ENCODE results near the gene KSR1. TPM values are rescaled to one million over a fixed set of nuclear protein-coding genes. Genes with fewer than 3 reads are reported as not detected.

KSR1 gene
- total and polyA plus RNA-seq, 2 of the 8 experiments (the other 6 are each of a cell fraction or from before 2014, with no cell fraction given), result 14.1 to 34.7 TPM

- Histone ChIP-seq H3K18ac (ENCODE audit: extremely low read depth, low read length) (no peak overlapping the region), H2BK5ac (ENCODE audit: low read depth, low read length) (no peak overlapping the region), H3K79me2 (ENCODE audit: control insufficient read depth in 1 of 2, insufficient read depth in 2 of 2, low read length in 2 of 2) (no peaks in the 10 kb centered on the region), H3K14ac (ENCODE audit: insufficient read length) (no peak overlapping the region), H3K4ac (replicated peaks; ENCODE audit: insufficient read length, low read depth, low read length) (no peak overlapping the region), H4K91ac (replicated peaks; ENCODE audit: insufficient read length, low read length) (no peak overlapping the region), H3K56ac (replicated peaks; ENCODE audit: insufficient read length, low read depth, low read length) (no peak overlapping the region), H3K4me3 (ENCODE audit: extremely low read depth in 1 of 4, insufficient read depth in 2 of 4, low read depth in 3 of 4, low read length in 4 of 4) (no peak overlapping the region), H4K20me1 (replicated peaks in 1 of 2; ENCODE audit: control insufficient read depth in 1 of 2, insufficient read depth in 2 of 2, low read length in 2 of 2) (peaks cover 0 to under 1% of the 10 kb centered on the region in 2 experiments), H3K36me3 (ENCODE audit: control insufficient read depth in 2 of 4, insufficient read depth in 4 of 4, low read length in 3 of 4) (no peaks in the 10 kb centered on the region), H3K4me1 (replicated peaks in 1 of 4; ENCODE audit: control insufficient read depth in 3 of 4, insufficient read depth in 4 of 4, low read length in 3 of 4) (no peaks in the 10 kb centered on the region), H3K27ac (ENCODE audit: low read depth, low read length) (no peak overlapping the region), H2AFZ (ENCODE audit: low read length) (no peak overlapping the region), H3K23me2 (ENCODE audit: low read depth, low read length) (no peaks in the 10 kb centered on the region), H4K5ac (ENCODE audit: insufficient read length, low read depth, low read length) (no peak overlapping the region), H3K79me1 (ENCODE audit: low read depth, low read length) (no peaks in the 10 kb centered on the region), H3K4me2 (ENCODE audit: insufficient read depth in 1 of 2, low read depth in 2 of 2, low read length in 2 of 2) (no peak overlapping the region), H3K27me3 (replicated peaks in 1 of 4; ENCODE audit: control insufficient read depth in 3 of 4, extremely low read depth in 1 of 4, insufficient read depth in 3 of 4, low read length in 3 of 4) (no peaks in the 10 kb centered on the region), H3K9me3 (ENCODE audit: insufficient read depth in 2 of 2, low read depth in 1 of 2, low read length in 1 of 2) (no peaks in the 10 kb centered on the region), H2BK15ac (ENCODE audit: low read length) (no peak overlapping the region), H4K8ac (ENCODE audit: extremely low read depth, insufficient read depth, low read length) (no peak overlapping the region), H2BK120ac (replicated peaks; ENCODE audit: low read depth, low read length) (no peak overlapping the region), H3K9ac (replicated peaks in 1 of 4; ENCODE audit: extremely low read depth in 1 of 4, low read depth in 3 of 4, low read length in 3 of 4) (no peak overlapping the region), H2BK12ac (ENCODE audit: low read depth, low read length) (no peak overlapping the region), H2AK5ac (ENCODE audit: low read depth, low read length) (no peak overlapping the region), H2BK20ac (ENCODE audit: low read length) (no peak overlapping the region), H3K23ac (ENCODE audit: insufficient read length) (no peak overlapping the region)
- TF ChIP-seq HDAC6 (IDR thresholded peaks at IDR 0.05; ENCODE audit: low read depth, low read length) (no peak), SIX5 (IDR thresholded peaks at IDR 0.05; ENCODE audit: low read depth, low read length) (no peak)
- DNase-seq (ENCODE audit: low read depth in 1 of 2, low spot score in 2 of 2) (no peak), FAIRE-seq (no peak)
- POLR2A ChIA-PET (ENCODE audit: partially characterized antibody), result no interaction called here
- WGBS, 2 experiments (ENCODE audit: extremely low coverage in 1 of 2, insufficient coverage in 1 of 2, insufficient read length in 1 of 2, insufficient replicate concordance in 2 of 2, low coverage in 1 of 2, low lambda C conversion rate in 2 of 2, missing lambda C conversion rate in 1 of 2), result 89% methylated on average over 3 of the region's 3 CpGs; no CpG with 5 or more reads in 1 of the 2 experiments
- CTCF ChIA-PET (ENCODE audit: partially characterized antibody), result interaction anchor here (0.6 to 18.4 kb wide), 5 partner anchors 10 to 341 kb away, joined by 3 to 338 read pairs (median 6); no protein-coding TSS in a partner anchor
These were observed 204.2 kb downstream of the KSR1 start for GRCh38 chr17:27660436-27660835.

All from H1 (cell line).